Fibroblast of skin of right biceps (primary cell): ENCODE data around the gene DCX.

Experiments
- DNase-seq: peaks from one replicate; pipeline ENCODE4 v3.0.0-alpha.2; 2013

Gene DCX

GRCh38 chrX:111302284-111302683 lies 109.7 kb downstream of the DCX start:
- DNase-seq, result no peak

- DNase-seq, result no peak
These were observed 123.2 kb downstream of the DCX start for GRCh38 chrX:111288841-111289240.

- no peak for DNase-seq
These were observed 127.2 kb downstream of the DCX start for GRCh38 chrX:111284631-111285293.

GRCh38 chrX:111283446-111283845 lies 128.5 kb downstream of the DCX start:
- no peak for DNase-seq

- no peak for DNase-seq
These were observed 129.0 kb downstream of the DCX start for GRCh38 chrX:111282991-111283390.

- no peak for DNase-seq
These were observed 129.9 kb downstream of the DCX start for GRCh38 chrX:111282139-111282538.

- peak; percentile 13 for DNase-seq
These were observed 141.7 kb downstream of the DCX start, which contains the start of gene CAPN6 for GRCh38 chrX:111270339-111270738. Gene CAPN6 (minus strand): TSS chrX:111270483. CDS start chrX:111263936, 6,547 bp downstream.

GRCh38 chrX:111268506-111268905 lies 143.5 kb downstream of the DCX start:
- no peak for DNase-seq

GRCh38 chrX:111265486-111265885 lies 146.5 kb downstream of the DCX start:
- DNase-seq, result no peak

- no peak for DNase-seq
These were observed 147.6 kb downstream of the DCX start for GRCh38 chrX:111264385-111264784.

GRCh38 chrX:111262086-111262485 lies 149.9 kb downstream of the DCX start:
- peak; percentile 14 for DNase-seq

- DNase-seq, result no peak
These were observed 151.5 kb downstream of the DCX start for GRCh38 chrX:111260451-111260850.

GRCh38 chrX:111259559-111259958 lies 152.4 kb downstream of the DCX start:
- DNase-seq, result no peak

- no peak for DNase-seq
These were observed 154.3 kb downstream of the DCX start for GRCh38 chrX:111257733-111258132.

- DNase-seq, result peak; percentile 27
These were observed 156.9 kb downstream of the DCX start for GRCh38 chrX:111254896-111255693.

GRCh38 chrX:111244235-111244750 lies 167.7 kb downstream of the DCX start:
- DNase-seq, result peak; percentile 2
